SK-N-SH (cell line): ENCODE results near the gene TBKBP1. TPM values are rescaled to one million over a fixed set of nuclear protein-coding genes. Genes with fewer than 3 reads are reported as not detected.

Source experiments
- CTCF ChIA-PET: fragments of 300-600, 350-600 bp; formaldehyde crosslinking; extraction: SDS; loops from one replicate; lab custom pipeline; 2021; lab: Yijun Ruan, JAX
- POLR2A ChIA-PET: fragments of 350-600 bp; sonication (Branson Sonifier 250); formaldehyde crosslinking; extraction: SDS; loops from one replicate; lab custom pipeline; 2020; ENCODE audit warnings: antibody characterized with exemption, inconsistent platforms; lab: Yijun Ruan, JAX
- DNase-seq: peaks from one replicate; pipeline ENCODE4 v3.0.0; 2012
- H2AFZ ChIP-seq: fragments of 200-600 bp; sonication (generic); 2 replicates; pipeline ENCODE4 v1.8.1; 2016; ENCODE audit warnings: antibody characterized with exemption, mild to moderate bottlenecking, low read depth
- H3F3A ChIP-seq: fragments of 200-600 bp; sonication (generic); replicated peaks from 2 replicates; pipeline ENCODE3; 2016; ENCODE audit warnings: antibody characterized with exemption, mild to moderate bottlenecking; ENCODE audit not compliant: insufficient read depth
- H3K27ac ChIP-seq, 2 experiments: fragments of 200-500 bp in 1 of 2; fragments of 200-600 bp in 1 of 2; sonication (Bioruptor generic) in 1 of 2; sonication (generic), shearing (Covaris generic) in 1 of 2; 2 replicates each; pipeline versions ENCODE4 v1.5.1 to v1.6.1; 2014 to 2016; ENCODE audit warnings: low read depth in 2 of 2, inconsistent platforms in 1 of 2, low read length in 1 of 2, mild to moderate bottlenecking in 1 of 2, mixed read lengths in 1 of 2
- H3K27me3 ChIP-seq: fragments of 200-600 bp; sonication (generic), shearing (Covaris generic); 2 replicates; pipeline ENCODE4 v1.6.1; 2016; ENCODE audit warnings: mixed run types; ENCODE audit not compliant: insufficient read depth
- H3K36me3 ChIP-seq, 2 experiments: fragments of 200-500 bp in 1 of 2; fragments of 200-600 bp in 1 of 2; sonication (Bioruptor generic) in 1 of 2; sonication (generic) in 1 of 2; replicated peaks in 1 of 2; 2 replicates each; pipeline versions ENCODE3 to v1.5.1; 2014 to 2016; ENCODE audit warnings: low read length in 1 of 2, mild to moderate bottlenecking in 1 of 2; ENCODE audit not compliant: insufficient read depth in 2 of 2, control insufficient read depth in 1 of 2
- H3K4me1 ChIP-seq, 2 experiments: fragments of 200-500 bp in 1 of 2; fragments of 200-600 bp in 1 of 2; sonication (Bioruptor generic) in 1 of 2; sonication (generic), shearing (Covaris generic) in 1 of 2; 2 replicates each; pipeline versions ENCODE4 v1.5.1 to v1.6.1; 2014 to 2016; ENCODE audit warnings: low read depth in 1 of 2, low read length in 1 of 2, mixed run types in 1 of 2; ENCODE audit not compliant: insufficient read depth in 2 of 2, control insufficient read depth in 1 of 2
- H3K4me2 ChIP-seq: fragments of 200-600 bp; sonication (generic), shearing (Covaris generic); 2 replicates; pipeline ENCODE4 v1.6.1; 2017; ENCODE audit warnings: mixed run types
- H3K4me3 ChIP-seq, 2 experiments: fragments of 200-500 bp in 1 of 2; fragments of 200-600 bp in 1 of 2; sonication (Bioruptor generic) in 1 of 2; sonication (generic), shearing (Covaris generic) in 1 of 2; 2 replicates each; pipeline versions ENCODE4 v1.5.1 to v1.8.1; 2014 to 2016; ENCODE audit warnings: low read depth in 2 of 2, inconsistent platforms in 1 of 2, low read length in 1 of 2, mild to moderate bottlenecking in 1 of 2, mixed read lengths in 1 of 2, moderate library complexity in 1 of 2
- H3K79me2 ChIP-seq: fragments of 200-600 bp; sonication (generic); 2 replicates; pipeline ENCODE4 v1.8.1; 2017; ENCODE audit warnings: mild to moderate bottlenecking; ENCODE audit not compliant: insufficient read depth
- H3K9ac ChIP-seq: fragments of 200-600 bp; sonication (generic); 2 replicates; pipeline ENCODE4 v1.6.1; 2017; ENCODE audit warnings: mixed run types
- H3K9me2 ChIP-seq: fragments of 200-600 bp; sonication (generic); 2 replicates; pipeline ENCODE4 v1.6.1; 2017; ENCODE audit warnings: mixed run types
- H3K9me3 ChIP-seq: fragments of 200-600 bp; sonication (generic); 2 replicates; pipeline ENCODE4 v1.6.1; 2017; ENCODE audit warnings: mixed run types, mild to moderate bottlenecking, moderate library complexity
- H4K20me1 ChIP-seq: fragments of 200-600 bp; sonication (generic); 2 replicates; pipeline ENCODE4 v1.6.1; 2017; ENCODE audit warnings: mild to moderate bottlenecking, mixed run types; ENCODE audit not compliant: insufficient read depth
- ELF1 ChIP-seq: IDR thresholded peaks from 2 replicates; pipeline ENCODE4 v1.4.0; 2012
- EZH2phosphoT487 ChIP-seq: fragments of 200-600 bp; sonication (generic); IDR thresholded peaks from 2 replicates; pipeline ENCODE4 v1.6.1; 2017; ENCODE audit warnings: low read depth, mixed run types, mild to moderate bottlenecking, antibody characterized with exemption, moderate library complexity, borderline replicate concordance
- FOSL2 ChIP-seq: IDR thresholded peaks from 2 replicates; pipeline ENCODE4 v1.4.0; 2012; ENCODE audit warnings: low read depth, mild to moderate bottlenecking, moderate library complexity, borderline replicate concordance
- GATA2 ChIP-seq: sonication (generic); formaldehyde crosslinking; IDR thresholded peaks from 2 replicates; pipeline ENCODE4 v1.5.0; 2020; ENCODE audit warnings: mild to moderate bottlenecking, missing genetic modification reagents
- JUND ChIP-seq: IDR thresholded peaks from 2 replicates; pipeline ENCODE4 v1.4.0; 2012
- MAX ChIP-seq: IDR thresholded peaks from 2 replicates; pipeline ENCODE4 v1.4.0; 2012; ENCODE audit warnings: low read depth
- NFIC ChIP-seq: IDR thresholded peaks from 2 replicates; pipeline ENCODE4 v1.4.0; 2012; ENCODE audit warnings: borderline replicate concordance
- NRF1 ChIP-seq: IDR thresholded peaks from 2 replicates; pipeline ENCODE4 v1.6.1; 2012; ENCODE audit warnings: low read depth, mild to moderate bottlenecking, low read length
- PBX3 ChIP-seq: IDR thresholded peaks from 2 replicates; pipeline ENCODE4; 2012
- RAD21 ChIP-seq: IDR thresholded peaks from 2 replicates; pipeline ENCODE4 v1.6.1; 2012; ENCODE audit warnings: mild to moderate bottlenecking, low read length
- RFX5 ChIP-seq: IDR thresholded peaks from 2 replicates; pipeline ENCODE4 v1.6.1; 2012; ENCODE audit warnings: mild to moderate bottlenecking, improper control_type of control experiment, low read length
- USF2 ChIP-seq: fragments of 150-350 bp; IDR thresholded peaks from 2 replicates; pipeline ENCODE4 v1.6.1; 2017; ENCODE audit warnings: antibody characterized with exemption, low read length, low read depth, borderline replicate concordance
- YY1 ChIP-seq: IDR thresholded peaks from 2 replicates; pipeline ENCODE4 v1.4.0; 2012; ENCODE audit warnings: low read depth, mild to moderate bottlenecking
- ZBTB33 ChIP-seq: IDR thresholded peaks from 2 replicates; pipeline ENCODE4 v1.4.0; 2012; ENCODE audit warnings: low read depth, borderline replicate concordance
- WGBS: methylation state at CpG from one replicate; pipeline ENCODE4 v1.1.6; 2017; ENCODE audit warnings: low lambda C conversion rate; 5-methylcytosine and 5-hydroxymethylcytosine counted together
- polyA plus RNA-seq, 3 experiments: library from polyadenylated mRNA; depleted of rRNA; stranded (reverse); fragments of >200 nt; gene quantifications; 2 replicates each; pipeline ENCODE4 v1.2.3, GENCODE V29; 2012
- TF ChIP-seq, protein P1 (sequence below): IDR thresholded peaks from 2 replicates; pipeline ENCODE4 v1.4.0; 2012; ENCODE audit warnings: low read depth, borderline replicate concordance
- TF ChIP-seq, protein P2 (sequence below): fragments of 200-600 bp; sonication (generic); IDR thresholded peaks from 2 replicates; pipeline ENCODE4 v1.6.1; 2017; ENCODE audit warnings: antibody characterized with exemption, mild to moderate bottlenecking, moderate library complexity

Gene TBKBP1
- polyA plus RNA-seq, 1 of the 3 experiments (the other 2 are of a cell fraction): 14.4 TPM

DNA sequence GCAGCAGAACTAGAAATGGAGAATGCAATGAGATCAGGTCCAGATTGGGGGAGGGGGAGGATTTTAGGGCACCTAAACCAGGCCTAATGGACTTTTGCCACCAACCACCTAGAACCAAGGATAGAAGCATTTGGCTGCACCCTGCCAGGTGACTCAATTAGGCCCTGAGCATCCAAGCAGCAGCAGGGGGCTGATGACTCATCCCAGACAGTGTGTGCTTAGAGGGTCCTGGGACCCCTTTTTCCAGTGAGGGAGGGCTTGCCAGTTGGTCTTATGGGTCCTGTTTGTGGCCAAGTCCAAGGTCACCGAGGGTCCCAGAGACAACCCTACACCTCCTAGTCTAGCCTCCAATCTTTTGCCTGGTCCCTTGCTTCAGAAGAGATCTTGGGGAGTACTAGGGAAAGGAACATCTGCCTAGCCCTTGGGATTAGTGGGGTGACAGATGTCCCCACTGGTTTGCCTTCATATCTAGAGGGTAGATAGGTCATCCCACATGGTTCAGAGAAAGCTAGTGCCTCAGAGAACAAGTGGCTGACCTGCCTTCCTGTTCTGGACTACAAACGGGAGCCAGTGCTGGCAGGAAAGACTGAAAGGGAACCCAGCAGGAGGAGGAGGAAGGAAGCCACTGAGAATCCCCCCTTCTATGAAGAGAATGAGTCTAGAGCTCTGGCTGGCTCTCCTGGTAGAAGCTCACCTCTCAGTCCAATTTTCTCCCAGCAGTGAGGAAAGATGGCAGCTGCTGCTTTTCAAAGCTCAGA, 1.6 kb upstream of the TBKBP1 start:
- POLR2A ChIA-PET: interaction anchor here (1.1 kb wide), 1 partner anchor 43 kb away, joined by 4 read pairs; the partner anchor contains the start of gene KPNB1
- no peak for TF ChIP-seq USF2
- TF ChIP-seq RAD21: no peak
- TF ChIP-seq, all 33 proteins: peak for 0
- Histone ChIP-seq H3K79me2 (no peaks in the 10 kb centered on the region), H3K9me3 (no peaks in the 10 kb centered on the region), H3K9ac (no peak overlapping the region), H2AFZ (no peak overlapping the region), H4K20me1 (0 out of 2 replicates have a peak, but pooled peaks cover 4% of the 10 kb centered on the region), H3F3A (peaks cover 18% of the 10 kb centered on the region), H3K4me3 (no peak overlapping the region), H3K36me3 (peaks cover 0 to 5% of the 10 kb centered on the region in 2 experiments), H3K27me3 (no peaks in the 10 kb centered on the region), H3K4me2 (peak overlapping the region; percentile 85), H3K9me2 (no peaks in the 10 kb centered on the region), H3K27ac (no peak overlapping the region), H3K4me1 (peaks cover 14 to 23% of the 10 kb centered on the region in 2 experiments; a peak in 3 of 4 replicates)
- WGBS: 72% methylated on average over 2 of the region's 2 CpGs
- no peak for DNase-seq
- CTCF ChIA-PET: interaction anchor here (0.6 to 11.3 kb wide), 9 partner anchors 9 to 155 kb away, joined by 3 to 211 read pairs (median 4); no protein-coding TSS in a partner anchor

- Histone ChIP-seq H3K9ac (peak overlapping the region; percentile 68; the same call in 1 of the 2 replicates), H3K9me2 (no peaks in the 10 kb centered on the region), H3K9me3 (no peaks in the 10 kb centered on the region), H3K79me2 (no peaks in the 10 kb centered on the region), H4K20me1 (no peaks in the 10 kb centered on the region), H3K36me3 (peaks cover 0 to 5% of the 10 kb centered on the region in 2 experiments), H2AFZ (peak overlapping the region; percentile 88; the same call in 1 of the 2 replicates), H3K4me3 (peak overlapping the region; percentile 60 to 76), H3F3A (peaks cover 15% of the 10 kb centered on the region), H3K4me2 (peak overlapping the region; percentile 85), H3K27me3 (no peaks in the 10 kb centered on the region), H3K27ac (peak overlapping the region in 1 of 2 experiments; percentile 87; a peak in 2 of 4 replicates), H3K4me1 (peaks cover 14 to 23% of the 10 kb centered on the region in 2 experiments; a peak in 3 of 4 replicates)
- peak; percentile 46 for DNase-seq
- ChIA-PET CTCF (interaction anchor here (0.6 to 11.3 kb wide), 8 partner anchors 9 to 154 kb away, joined by 3 to 211 read pairs (median 4); no protein-coding TSS in a partner anchor), POLR2A (interaction anchor here (0.7 to 1.1 kb wide), 6 partner anchors 9 to 407 kb away, joined by 3 to 5 read pairs (median 3); partner anchors contain the start of genes KPNB1 and OSBPL7)
- WGBS: 55% methylated on average over 10 of the region's 10 CpGs
- TF ChIP-seq PBX3 (no peak), YY1 (no peak), NFIC (no peak), NRF1 (no peak), JUND (no peak), GATA2 (CRISPR knock-in tag) (no peak), ELF1 (no peak), EZH2phosphoT487 (no peak), ZBTB33 (no peak), MAX (no peak), FOSL2 (no peak), RFX5 (no peak), RAD21 (no peak)
- TF ChIP-seq, protein P1, sequence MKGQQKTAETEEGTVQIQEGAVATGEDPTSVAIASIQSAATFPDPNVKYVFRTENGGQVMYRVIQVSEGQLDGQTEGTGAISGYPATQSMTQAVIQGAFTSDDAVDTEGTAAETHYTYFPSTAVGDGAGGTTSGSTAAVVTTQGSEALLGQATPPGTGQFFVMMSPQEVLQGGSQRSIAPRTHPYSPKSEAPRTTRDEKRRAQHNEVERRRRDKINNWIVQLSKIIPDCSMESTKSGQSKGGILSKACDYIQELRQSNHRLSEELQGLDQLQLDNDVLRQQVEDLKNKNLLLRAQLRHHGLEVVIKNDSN: no peak
- TF ChIP-seq, protein P2, sequence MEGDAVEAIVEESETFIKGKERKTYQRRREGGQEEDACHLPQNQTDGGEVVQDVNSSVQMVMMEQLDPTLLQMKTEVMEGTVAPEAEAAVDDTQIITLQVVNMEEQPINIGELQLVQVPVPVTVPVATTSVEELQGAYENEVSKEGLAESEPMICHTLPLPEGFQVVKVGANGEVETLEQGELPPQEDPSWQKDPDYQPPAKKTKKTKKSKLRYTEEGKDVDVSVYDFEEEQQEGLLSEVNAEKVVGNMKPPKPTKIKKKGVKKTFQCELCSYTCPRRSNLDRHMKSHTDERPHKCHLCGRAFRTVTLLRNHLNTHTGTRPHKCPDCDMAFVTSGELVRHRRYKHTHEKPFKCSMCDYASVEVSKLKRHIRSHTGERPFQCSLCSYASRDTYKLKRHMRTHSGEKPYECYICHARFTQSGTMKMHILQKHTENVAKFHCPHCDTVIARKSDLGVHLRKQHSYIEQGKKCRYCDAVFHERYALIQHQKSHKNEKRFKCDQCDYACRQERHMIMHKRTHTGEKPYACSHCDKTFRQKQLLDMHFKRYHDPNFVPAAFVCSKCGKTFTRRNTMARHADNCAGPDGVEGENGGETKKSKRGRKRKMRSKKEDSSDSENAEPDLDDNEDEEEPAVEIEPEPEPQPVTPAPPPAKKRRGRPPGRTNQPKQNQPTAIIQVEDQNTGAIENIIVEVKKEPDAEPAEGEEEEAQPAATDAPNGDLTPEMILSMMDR: no peak
Observed at GRCh38 chr17:47692895-47693730, 848 bp upstream of the TBKBP1 start.
